CD4-positive, alpha-beta T cell treated with Interleukin-17A for 1 hour (primary cell): Measurements from ENCODE around the gene HNRNPAB.
"Not testable (repeated sequence)": the region's sequence is repeated elsewhere in the genome, so short reads cannot be mapped to it uniquely, and the experiment has no call there.

ENCODE experiments used
- DNase-seq: peaks from one replicate; pipeline ENCODE4 v3.0.0-alpha.2; 2020

The HNRNPAB gene

GRCh38 chr5:178213003-178213461 is 8.7 kb downstream of the HNRNPAB start:
- DNase-seq: no peak

GRCh38 chr5:178213748-178214151 is 9.4 kb downstream of the HNRNPAB start:
- DNase-seq: no peak

GRCh38 chr5:178214160-178214803 is 9.9 kb downstream of the HNRNPAB start:
- no peak for DNase-seq

- DNase-seq: no peak
These were observed 11.1 kb downstream of the HNRNPAB start for GRCh38 chr5:178215280-178216002.

DNA sequence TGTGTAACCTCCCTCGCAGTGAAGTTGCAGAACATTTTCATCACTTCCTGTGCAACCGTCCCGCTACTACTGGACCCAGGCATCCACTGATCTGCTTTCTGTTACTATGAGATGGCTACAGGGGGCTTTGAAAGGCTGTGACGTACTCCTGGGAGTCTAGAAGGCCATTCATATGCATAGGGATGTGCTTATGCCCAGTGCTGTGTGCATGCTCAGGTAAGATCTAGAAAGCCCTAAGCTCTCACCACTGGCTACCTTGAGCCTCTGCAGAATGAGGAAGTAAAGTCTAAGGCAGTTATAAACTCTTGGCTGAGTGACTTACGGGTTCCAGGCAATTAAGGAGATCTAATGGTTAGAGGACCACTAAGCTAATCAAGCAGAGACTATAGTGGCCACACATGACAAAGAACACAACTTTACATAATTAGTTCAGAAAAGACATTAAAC is 11.8 kb downstream of the HNRNPAB start:
- DNase-seq: no peak

GRCh38 chr5:178216779-178217178 is 12.4 kb downstream of the HNRNPAB start:
- DNase-seq: no peak

DNA sequence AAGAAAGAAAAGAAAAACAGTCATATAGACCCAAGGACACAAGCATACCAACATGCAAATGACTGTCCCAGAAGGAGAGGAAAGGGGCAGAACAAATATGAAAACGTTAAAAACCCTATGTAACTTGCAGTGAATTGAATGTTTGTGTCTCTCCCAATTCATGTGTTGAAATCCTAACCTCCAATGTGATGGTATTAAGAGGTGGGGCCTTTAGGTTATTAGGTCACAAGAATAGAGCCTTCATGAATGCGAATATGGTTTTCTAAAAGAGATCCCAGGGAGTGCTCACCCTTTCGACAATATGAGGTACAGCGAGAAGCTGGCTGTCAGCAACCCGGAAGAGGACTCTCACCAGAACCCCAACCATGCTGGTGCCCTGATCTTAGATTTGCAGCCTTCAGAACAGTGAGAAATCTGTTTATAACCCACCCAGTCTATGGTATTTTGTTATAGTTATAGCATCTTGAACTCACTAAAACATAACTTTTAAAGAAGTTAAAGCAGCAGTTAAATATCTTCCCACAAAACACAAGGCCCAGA is 14.0 kb downstream of the HNRNPAB start:
- no peak for DNase-seq

GRCh38 chr5:178218827-178219226 is 14.5 kb downstream of the HNRNPAB start:
- DNase-seq: no peak

DNA sequence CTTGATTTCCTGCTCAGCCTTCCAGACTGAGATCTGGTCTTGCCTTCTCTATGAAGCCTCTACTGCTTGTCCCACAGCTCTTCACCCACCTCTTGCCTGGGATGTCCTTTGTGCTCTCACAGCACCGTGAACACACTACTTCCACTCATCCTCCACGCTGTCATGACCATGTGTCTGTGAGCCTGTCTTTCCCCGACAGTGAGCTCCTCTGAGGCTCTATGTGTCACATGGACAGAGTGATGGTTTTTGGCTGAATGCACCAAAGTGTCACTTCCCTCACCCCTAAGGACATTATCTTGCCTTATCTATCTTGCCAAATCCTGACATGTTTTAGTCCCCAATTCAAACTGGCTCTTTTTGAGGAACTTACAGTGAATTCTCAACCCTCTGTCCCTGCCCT is 16.9 kb downstream of the HNRNPAB start:
- no peak for DNase-seq

DNA sequence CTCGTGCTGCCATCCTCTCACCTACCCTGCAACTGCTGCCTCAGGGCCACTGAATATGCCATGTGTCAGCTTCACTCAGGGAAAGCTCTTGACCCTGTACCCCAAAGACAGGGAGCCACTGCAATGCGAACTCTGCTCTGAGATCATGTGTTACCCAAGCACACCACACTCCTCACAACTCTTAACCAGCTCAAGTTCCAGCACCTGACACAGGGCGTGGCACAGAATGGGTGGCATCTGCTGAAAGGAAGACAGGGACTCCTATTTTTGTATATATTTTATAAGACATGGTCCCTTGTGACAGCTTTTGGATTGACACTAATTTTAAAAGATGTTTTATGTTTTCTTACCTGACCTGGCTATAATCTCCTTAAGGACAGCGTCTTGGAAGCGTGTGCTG is 17.5 kb downstream of the HNRNPAB start:
- DNase-seq: no peak

DNA sequence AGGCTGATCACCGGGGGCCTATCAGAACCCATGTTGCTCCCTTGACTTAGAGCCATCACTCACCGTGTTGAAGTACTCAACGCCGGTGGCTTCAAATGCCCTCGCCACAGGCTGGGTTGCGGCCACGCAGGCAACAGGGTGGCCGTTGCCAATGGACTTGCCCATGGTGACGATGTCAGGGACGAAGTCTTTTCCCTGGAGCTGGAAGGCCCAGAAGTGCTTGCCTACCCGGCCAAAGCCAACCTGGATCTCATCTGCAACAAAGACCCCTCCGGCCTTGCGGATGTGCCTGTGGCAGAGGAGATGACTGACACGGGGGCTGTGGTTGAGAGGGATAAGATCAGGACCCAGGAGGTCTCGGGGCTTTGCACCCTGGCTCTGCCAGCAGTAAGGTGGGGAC is 18.0 kb downstream of the HNRNPAB start:
- no peak for DNase-seq

DNA sequence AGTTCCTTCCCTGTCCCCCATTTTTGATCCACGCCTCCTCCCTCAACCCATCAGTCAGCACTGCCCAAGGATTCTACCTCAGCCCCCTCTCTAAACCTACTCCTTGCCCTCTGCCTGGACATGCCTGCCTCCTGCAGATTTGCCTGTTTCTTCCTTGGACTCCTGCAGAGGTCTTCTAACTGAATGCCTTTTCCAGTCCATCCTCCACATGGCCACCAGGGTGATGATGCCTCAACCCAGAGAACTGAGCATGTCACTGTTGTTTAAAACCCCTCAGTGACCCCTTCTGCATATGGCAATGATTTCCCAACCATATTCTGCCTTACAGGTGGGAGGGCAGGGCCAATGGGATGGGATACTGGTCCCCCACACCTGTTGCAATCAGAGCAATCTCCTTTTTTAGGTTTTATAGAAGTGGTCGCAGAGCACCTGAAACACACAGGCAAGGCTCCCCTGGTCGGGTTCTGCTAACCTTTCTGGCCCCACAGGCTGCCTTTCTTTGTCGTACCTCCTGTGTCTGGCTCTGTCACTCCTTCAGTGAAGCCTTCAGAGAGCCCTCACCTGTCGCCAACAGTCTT is 19.0 kb downstream of the HNRNPAB start:
- DNase-seq: no peak

DNA sequence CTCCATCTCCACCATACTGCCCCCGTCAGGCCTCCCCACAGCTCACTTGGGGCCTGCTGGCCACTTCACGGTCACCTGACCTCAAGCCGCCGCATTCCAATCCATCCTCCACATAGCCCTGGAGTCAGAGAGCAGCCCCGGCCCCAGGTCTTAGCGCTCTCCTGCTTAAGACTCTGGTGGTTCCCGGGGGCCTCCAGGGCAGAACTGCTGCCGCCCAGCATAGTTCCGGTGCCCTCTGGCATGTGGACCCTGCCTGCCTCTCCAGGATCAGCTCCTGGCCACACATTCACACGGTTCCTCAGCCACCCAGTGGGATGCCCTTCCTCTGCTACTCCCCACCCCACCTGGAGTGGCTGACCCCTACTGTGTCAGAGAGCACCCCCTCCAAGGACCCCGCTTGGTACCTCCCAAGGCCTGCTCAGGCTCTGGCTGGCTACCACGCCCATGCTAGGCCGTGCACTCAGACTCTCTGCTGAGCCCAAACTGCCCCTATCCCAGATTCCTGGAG is 19.5 kb downstream of the HNRNPAB start:
- DNase-seq: no peak

DNA sequence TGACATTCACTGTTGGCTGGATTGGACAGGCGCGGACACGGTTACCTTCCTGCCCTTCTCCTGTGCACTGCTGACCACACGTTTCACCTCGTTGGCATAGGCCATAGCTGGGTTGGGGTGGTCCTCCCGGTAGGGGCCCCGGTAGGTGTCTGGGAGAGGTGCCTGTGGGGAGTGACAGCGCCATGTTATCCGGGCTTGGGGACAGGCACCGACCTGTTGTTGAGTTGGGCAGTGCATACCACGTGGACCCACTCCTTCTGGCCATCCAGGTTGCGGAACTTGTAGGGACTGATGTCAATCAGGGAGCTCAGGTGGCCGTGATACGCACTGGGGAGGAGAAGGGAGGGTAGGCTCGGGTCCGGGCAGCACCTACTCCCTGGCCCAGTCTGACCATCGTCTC is 20.1 kb downstream of the HNRNPAB start:
- no peak for DNase-seq

- no peak for DNase-seq
These were observed 20.8 kb downstream of the HNRNPAB start for GRCh38 chr5:178225174-178225573.

GRCh38 chr5:178227138-178227659 is 22.9 kb downstream of the HNRNPAB start:
- DNase-seq: no peak

- no peak for DNase-seq
These were observed 23.6 kb downstream of the HNRNPAB start for GRCh38 chr5:178227929-178228328.

GRCh38 chr5:178228609-178229008 is 24.3 kb downstream of the HNRNPAB start:
- no peak for DNase-seq

- not testable (repeated sequence) for DNase-seq
These were observed 24.8 kb downstream of the HNRNPAB start for GRCh38 chr5:178229111-178229510.

DNA sequence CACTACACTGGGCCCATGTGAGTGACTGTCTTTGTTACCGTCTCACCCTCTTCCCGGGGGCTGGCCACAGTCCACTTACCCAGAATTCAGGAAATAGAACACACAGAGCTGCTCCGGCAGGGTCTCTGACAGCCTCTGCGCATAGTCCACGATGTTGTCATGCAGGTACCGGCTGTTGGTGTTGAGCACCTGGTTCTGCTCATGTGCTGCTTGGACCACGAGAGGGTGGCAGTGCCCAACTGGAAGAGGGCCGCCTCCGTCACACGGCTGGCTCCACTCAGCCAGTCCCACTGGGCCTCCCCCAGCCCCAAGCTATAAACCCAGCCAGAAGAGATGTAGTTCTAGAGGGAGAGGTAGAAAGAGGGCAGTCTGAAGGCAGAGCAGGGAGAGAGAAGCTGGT is 25.5 kb downstream of the HNRNPAB start:
- DNase-seq: no peak

DNA sequence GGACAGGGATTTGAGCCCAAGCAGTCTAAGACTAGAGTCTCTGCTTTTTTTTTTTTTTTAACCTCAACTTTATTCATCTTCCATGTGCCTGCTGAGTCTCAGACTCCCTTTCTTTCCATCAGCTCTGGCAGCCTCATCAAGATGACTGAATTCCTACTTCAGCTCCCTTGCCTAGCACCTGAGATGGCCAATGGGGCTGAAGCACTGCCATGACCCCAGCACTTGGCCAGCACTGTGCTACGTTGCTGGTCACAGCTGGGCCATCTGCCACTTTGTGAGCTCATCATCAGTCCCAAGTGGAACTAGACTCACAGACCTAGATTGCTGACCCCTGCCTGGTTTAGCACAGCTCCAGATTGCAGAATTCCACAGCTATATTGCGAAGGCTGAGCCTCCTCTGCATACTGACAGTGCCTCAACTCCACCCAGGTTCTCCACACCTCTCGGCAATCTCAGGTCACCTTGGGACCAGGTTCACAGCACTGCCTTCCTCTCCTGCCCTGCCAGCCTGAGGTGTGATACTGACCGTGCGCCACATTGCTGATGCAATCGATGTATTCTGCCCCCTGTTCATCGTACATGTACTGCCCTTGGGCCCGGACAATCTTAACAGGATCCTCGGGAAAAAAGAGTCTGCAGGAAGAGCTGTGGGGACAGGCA is 26.7 kb downstream of the HNRNPAB start:
- no peak for DNase-seq

- no peak for DNase-seq
These were observed 27.3 kb downstream of the HNRNPAB start for GRCh38 chr5:178231539-178232123.
